PC-3 (cell line): ENCODE results near the gene CDRT4. TPM values are rescaled to one million over a fixed set of nuclear protein-coding genes. Genes with fewer than 3 reads are reported as not detected.
A peak's percentile ranks its signal among the peaks of the same experiment; 100 is the strongest.

Source experiments
- ATAC-seq: fragments of 200-7000 bp; cut with Tn5 transposase; 2 replicates; pipeline ENCODE4 v1.9.1; 2020; ENCODE audit warnings: mild to moderate bottlenecking, moderate library complexity
- BruUV-seq: library from RNA; stranded (reverse); fragments of 400-500 nt; replicated peaks from 2 replicates; lab custom pipeline; 2021; lab: Mats Ljungman, UMichigan
- CTCF ChIA-PET: fragments of 300-600 bp; sonication (Branson Sonifier 250); formaldehyde crosslinking; loops from one replicate; lab custom pipeline; 2022; ENCODE audit warnings: antibody characterized with exemption; lab: Charles Lee
- POLR2A ChIA-PET: fragments of 300-600 bp; sonication (Branson Sonifier 250); formaldehyde crosslinking; loops from one replicate; lab custom pipeline; 2022; ENCODE audit warnings: antibody characterized with exemption; ENCODE audit not compliant: unreplicated experiment; lab: Charles Lee
- DNase-seq: peaks from one replicate; pipeline ENCODE4 v3.0.0-alpha.2; 2015
- H2AFZ ChIP-seq: fragments of 300-600 bp; sonication (generic); 2 replicates; pipeline ENCODE4 v1.6.0; 2016; ENCODE audit warnings: antibody characterized with exemption, low read length
- H3F3A ChIP-seq: fragments of 300-600 bp; sonication (generic); one replicate; pipeline ENCODE4 v1.6.0; 2017; ENCODE audit warnings: antibody characterized with exemption, low read length, control low read depth, mild to moderate bottlenecking; ENCODE audit not compliant: unreplicated experiment
- H3K27ac ChIP-seq: fragments of 300-600 bp; sonication (generic); 2 replicates; pipeline ENCODE4 v1.5.1; 2016; ENCODE audit warnings: mild to moderate bottlenecking, low read length
- H3K27me3 ChIP-seq: fragments of 300-600 bp; sonication (generic); 2 replicates; pipeline ENCODE4 v1.6.1; 2016; ENCODE audit warnings: low read length, mixed read lengths
- H3K36me3 ChIP-seq: fragments of 300-600 bp; sonication (generic); 2 replicates; pipeline ENCODE4 v1.6.1; 2016; ENCODE audit warnings: low read depth, mixed run types, low read length, mixed read lengths
- H3K4me1 ChIP-seq: fragments of 300-600 bp; sonication (generic); 2 replicates; pipeline ENCODE4 v1.5.1; 2016; ENCODE audit warnings: low read length; ENCODE audit not compliant: insufficient read depth
- H3K4me2 ChIP-seq: fragments of 300-600 bp; sonication (generic); 2 replicates; pipeline ENCODE4 v1.6.0; 2016; ENCODE audit warnings: low read length
- H3K4me3 ChIP-seq: fragments of 300-600 bp; sonication (generic); 2 replicates; pipeline ENCODE4 v1.5.1; 2016; ENCODE audit warnings: mild to moderate bottlenecking, low read length, mixed read lengths
- H3K79me2 ChIP-seq: fragments of 300-600 bp; sonication (generic); 2 replicates; pipeline ENCODE4 v1.6.1; 2017; ENCODE audit warnings: low read length, mixed read lengths
- H3K9ac ChIP-seq: fragments of 300-600 bp; sonication (generic); 2 replicates; pipeline ENCODE4 v1.6.0; 2016; ENCODE audit warnings: mild to moderate bottlenecking, low read length
- H3K9me2 ChIP-seq: fragments of 300-600 bp; sonication (generic); replicated peaks from 2 replicates; pipeline ENCODE4 v1.6.1; 2016; ENCODE audit warnings: mixed run types, low read length, mixed read lengths
- H3K9me3 ChIP-seq: fragments of 300-600 bp; sonication (generic); 2 replicates; pipeline ENCODE4 v1.6.1; 2016; ENCODE audit warnings: low read length, mixed read lengths
- H4K20me1 ChIP-seq: fragments of 300-600 bp; sonication (generic); 2 replicates; pipeline ENCODE4 v1.6.1; 2016; ENCODE audit warnings: low read length, mixed read lengths
- CTCF ChIP-seq: fragments of 300-600 bp; sonication (generic); conservative IDR thresholded peaks from 2 replicates; pipeline ENCODE4 v1.5.1; 2017; ENCODE audit warnings: antibody characterized with exemption, low read depth, mild to moderate bottlenecking, low read length
- EZH2 ChIP-seq: fragments of 300-600 bp; sonication (generic); IDR thresholded peaks from one replicate; pipeline ENCODE4 v1.6.1; 2017; ENCODE audit warnings: antibody characterized with exemption, mild to moderate bottlenecking, low read length; ENCODE audit not compliant: unreplicated experiment
- EZH2phosphoT487 ChIP-seq: fragments of 300-600 bp; sonication (generic); IDR thresholded peaks from 2 replicates; pipeline ENCODE4 v1.6.1; 2018; ENCODE audit warnings: mild to moderate bottlenecking, antibody characterized with exemption, low read length, borderline replicate concordance
- intact Hi-C: fragments of 100-400 bp; cut with micrococcal nuclease; formaldehyde crosslinking; loops from 2 replicates; pipeline ENCODE4 v1.9.0; 2023
- total RNA-seq: library from RNA; depleted of rRNA; stranded (reverse); fragments of >200 nt; gene quantifications from 2 replicates; pipeline ENCODE4 v1.2.3, GENCODE V29; 2014

The CDRT4 gene
- total RNA-seq, 1 experiment from 2014 or later: 5.0 TPM

- Histone ChIP-seq H3K36me3 (peaks cover 5% of the 10 kb centered on the region), H3K4me2 (no peak overlapping the region), H3F3A (no peaks in the 10 kb centered on the region), H3K9ac (no peak overlapping the region), H3K9me2 (no peaks in the 10 kb centered on the region), H3K9me3 (no peaks in the 10 kb centered on the region), H3K4me3 (no peak overlapping the region), H4K20me1 (no peaks in the 10 kb centered on the region), H3K79me2 (no peaks in the 10 kb centered on the region), H3K27me3 (no peaks in the 10 kb centered on the region), H2AFZ (no peak overlapping the region), H3K27ac (no peak overlapping the region), H3K4me1 (peaks cover 5% of the 10 kb centered on the region; the same call in 1 of the 2 replicates)
- ChIA-PET CTCF (no interaction called here), POLR2A (no interaction called here)
- no peak for ATAC-seq
- no TSS peak for BruUV-seq
- DNase-seq: no peak
- intact Hi-C loops: no loop called here
- TF ChIP-seq EZH2 (no peak), EZH2phosphoT487 (no peak), CTCF (no peak)
These were observed 9.7 kb downstream of the CDRT4 start for GRCh38 chr17:15457723-15458094.

- Histone ChIP-seq H3K4me1 (peaks cover 5% of the 10 kb centered on the region; the same call in 1 of the 2 replicates), H3K36me3 (peaks cover 5% of the 10 kb centered on the region), H3K79me2 (no peaks in the 10 kb centered on the region), H3K27me3 (no peaks in the 10 kb centered on the region), H3K9me2 (no peaks in the 10 kb centered on the region), H4K20me1 (no peaks in the 10 kb centered on the region), H3K9ac (no peak overlapping the region), H2AFZ (no peak overlapping the region), H3K4me2 (no peak overlapping the region), H3K27ac (no peak overlapping the region), H3K4me3 (no peak overlapping the region), H3K9me3 (no peaks in the 10 kb centered on the region), H3F3A (no peaks in the 10 kb centered on the region)
- DNase-seq: peak; percentile 45
- no peak for ATAC-seq
- TF ChIP-seq EZH2phosphoT487 (no peak), EZH2 (no peak), CTCF (no peak; the same call in 1 of the 2 replicates)
- ChIA-PET POLR2A (no interaction called here), CTCF (no interaction called here)
- no TSS peak for BruUV-seq
- intact Hi-C loops: no loop called here
These were observed 10.3 kb downstream of the CDRT4 start for GRCh38 chr17:15456972-15457722.

GRCh38 chr17:15456496-15456895, 10.9 kb downstream of the CDRT4 start:
- Histone ChIP-seq H3K9me3 (no peaks in the 10 kb centered on the region), H3K79me2 (no peaks in the 10 kb centered on the region), H3F3A (no peaks in the 10 kb centered on the region), H3K4me2 (no peak overlapping the region), H3K4me1 (peaks cover 5% of the 10 kb centered on the region; the same call in 1 of the 2 replicates), H3K27ac (no peak overlapping the region), H3K9me2 (no peaks in the 10 kb centered on the region), H3K36me3 (peaks cover 5% of the 10 kb centered on the region), H3K27me3 (no peaks in the 10 kb centered on the region), H3K4me3 (no peak overlapping the region), H3K9ac (no peak overlapping the region), H2AFZ (no peak overlapping the region), H4K20me1 (no peaks in the 10 kb centered on the region)
- DNase-seq (no peak), ATAC-seq (no peak)
- BruUV-seq: no TSS peak
- TF ChIP-seq CTCF (no peak), EZH2 (no peak), EZH2phosphoT487 (no peak)
- intact Hi-C loops: no loop called here
- CTCF ChIA-PET: no interaction called here
- POLR2A ChIA-PET: no interaction called here
